H1 (cell line): ENCODE results near the gene ZNRF3. TPM values are rescaled to one million over a fixed set of nuclear protein-coding genes. Genes with fewer than 3 reads are reported as not detected.

Source experiments
- CEBPB ChIP-seq: IDR thresholded peaks from 2 replicates; pipeline ENCODE4 v1.6.1; 2012; ENCODE audit warnings: low read depth, low read length
- CTBP2 ChIP-seq: IDR thresholded peaks from 2 replicates; pipeline ENCODE4 v1.7.0; 2011; ENCODE audit warnings: borderline replicate concordance, mild to moderate bottlenecking, moderate library complexity, mixed read lengths, low read length; ENCODE audit not compliant: insufficient read depth, insufficient read length
- polyA plus RNA-seq, 7 experiments: library from polyadenylated mRNA; depleted of rRNA in 3 of 7; stranded (reverse) in 5 of 7; unstranded in 2 of 7; fragments of >200 nt in 5 of 7; fragments of 200-250 nt in 2 of 7; gene quantifications; 1 replicate in 5 of 7; 2 replicates in 1 of 7; 4 replicates in 1 of 7; pipeline versions ENCODE4 v1.2.1 to v1.2.3, GENCODE V29; 2011 to 2013; ENCODE audit warnings: missing spikeins in 2 of 7, mixed read lengths in 2 of 7
- total RNA-seq: library from RNA; stranded (reverse); fragmentation: NEBNext Ultra II Directional; extraction: Animal tissue kit (Norgen Biotek cat#: 25700); gene quantifications from 2 replicates; pipeline ENCODE4 v1.2.1, GENCODE V29; 2021

Gene ZNRF3
- total and polyA plus RNA-seq, 2 of the 8 experiments (the other 6 are each of a cell fraction or from before 2014, with no cell fraction given): 14.1 to 21.7 TPM

GRCh38 chr22:28921585-28921879 lies 38.2 kb downstream of the ZNRF3 start (continued):
- TF ChIP-seq CTBP2 (no peak), CEBPB (no peak)
